CD14-positive monocyte (primary cell): ENCODE results near the gene PLA2G4D. TPM values are rescaled to one million over a fixed set of nuclear protein-coding genes. Genes with fewer than 3 reads are reported as not detected.

ENCODE experiments used
- DNase-seq, 3 donors: peaks; one replicate each; pipeline ENCODE4 v3.0.0-alpha.2; 2011 to 2022
- H2AFZ ChIP-seq: 2 replicates; pipeline ENCODE4 v1.6.0; 2012; ENCODE audit warnings: mild to moderate bottlenecking, low read depth, low read length, inconsistent platforms; ENCODE audit not compliant: insufficient read depth, poor library complexity, severe bottlenecking
- H3K27ac ChIP-seq, 2 donors: 1 replicate in 1 of 2; 2 replicates in 1 of 2; pipeline ENCODE4 v1.5.1; 2012 to 2013; ENCODE audit warnings: low read length in 2 of 2, control low read depth in 1 of 2, inconsistent platforms in 1 of 2, low read depth in 1 of 2, mild to moderate bottlenecking in 1 of 2
- H3K27me3 ChIP-seq, 2 donors: one replicate each; pipeline versions ENCODE4 v1.6.0 to v1.6.1; 2011 to 2013; ENCODE audit warnings: low read length in 2 of 2; ENCODE audit not compliant: control insufficient read depth in 2 of 2, insufficient read depth in 2 of 2
- H3K36me3 ChIP-seq, 2 donors: replicated peaks in 1 of 2; 1 replicate in 1 of 2; 2 replicates in 1 of 2; pipeline versions ENCODE4 v1.5.1 to v1.6.1; 2012 to 2013; ENCODE audit warnings: low read length in 2 of 2, control low read depth in 1 of 2, inconsistent platforms in 1 of 2, mild to moderate bottlenecking in 1 of 2; ENCODE audit not compliant: insufficient read depth in 2 of 2, control insufficient read depth in 1 of 2
- H3K4me1 ChIP-seq, 2 donors: 1 replicate in 1 of 2; 2 replicates in 1 of 2; pipeline versions ENCODE4 v1.5.1 to v1.6.1; 2012 to 2013; ENCODE audit warnings: low read length in 2 of 2, control low read depth in 1 of 2, inconsistent platforms in 1 of 2, mild to moderate bottlenecking in 1 of 2, moderate library complexity in 1 of 2; ENCODE audit not compliant: insufficient read depth in 2 of 2, control insufficient read depth in 1 of 2
- H3K4me2 ChIP-seq: replicated peaks from 2 replicates; pipeline ENCODE3; 2012; ENCODE audit warnings: low read length, moderate library complexity, mild to moderate bottlenecking; ENCODE audit not compliant: poor library complexity, severe bottlenecking; ENCODE audit errors: extremely low read depth
- H3K4me3 ChIP-seq, 3 experiments: fragments of 200-600 bp in 1 of 3; sonication (generic) in 1 of 3; replicated peaks in 1 of 3; 1 replicate in 2 of 3; 2 replicates in 1 of 3; pipeline ENCODE4 v1.5.1; 2011 to 2013; ENCODE audit warnings: low read length in 3 of 3, mild to moderate bottlenecking in 3 of 3, control low read depth in 2 of 3, low read depth in 2 of 3, inconsistent platforms in 1 of 3, moderate library complexity in 1 of 3
- H3K79me2 ChIP-seq: 2 replicates; pipeline ENCODE4 v1.6.0; 2012; ENCODE audit warnings: mild to moderate bottlenecking, control low read depth, inconsistent platforms, low read length, moderate library complexity; ENCODE audit not compliant: insufficient read depth
- H3K9ac ChIP-seq: 2 replicates; pipeline ENCODE4 v1.6.0; 2017; ENCODE audit warnings: low read length, mild to moderate bottlenecking; ENCODE audit not compliant: insufficient read depth, poor library complexity, severe bottlenecking
- H3K9me3 ChIP-seq, 2 donors: replicated peaks in 1 of 2; 1 replicate in 1 of 2; 2 replicates in 1 of 2; pipeline versions ENCODE4 v1.5.1 to v1.6.1; 2012 to 2013; ENCODE audit warnings: low read length in 2 of 2, control low read depth in 1 of 2; ENCODE audit not compliant: control insufficient read depth in 1 of 2, insufficient read depth in 1 of 2
- H4K20me1 ChIP-seq: 2 replicates; pipeline ENCODE4 v1.6.0; 2012; ENCODE audit warnings: mild to moderate bottlenecking, low read length, control low read depth, moderate library complexity; ENCODE audit not compliant: insufficient read depth
- H3K27ac Mint-ChIP-seq, 7 donors: one replicate each; pipeline ENCODE4 v1.8.0; 2020; ENCODE audit warnings: mild to moderate bottlenecking in 7 of 7, mixed read lengths in 7 of 7, moderate library complexity in 6 of 7, inconsistent platforms in 2 of 7
- H3K27me3 Mint-ChIP-seq, 3 donors: one replicate each; pipeline ENCODE4 v1.8.0; 2021 to 2022; ENCODE audit warnings: low read depth in 3 of 3, mild to moderate bottlenecking in 3 of 3, mixed read lengths in 3 of 3, moderate library complexity in 3 of 3, inconsistent platforms in 1 of 3
- H3K36me3 Mint-ChIP-seq, 2 donors: one replicate each; pipeline ENCODE4 v1.8.0; 2020; ENCODE audit warnings: mixed read lengths in 2 of 2, inconsistent platforms in 1 of 2, mild to moderate bottlenecking in 1 of 2
- H3K4me1 Mint-ChIP-seq: one replicate; pipeline ENCODE4 v1.8.0; 2020; ENCODE audit warnings: mild to moderate bottlenecking, mixed read lengths
- H3K4me3 Mint-ChIP-seq, 2 donors: one replicate each; pipeline ENCODE4 v1.8.0; 2020; ENCODE audit warnings: mild to moderate bottlenecking in 2 of 2, mixed read lengths in 2 of 2, moderate library complexity in 1 of 2
- H3K9me3 Mint-ChIP-seq, 7 donors: one replicate each; pipeline ENCODE4 v1.8.0; 2020 to 2022; ENCODE audit warnings: mixed read lengths in 7 of 7, mild to moderate bottlenecking in 6 of 7, moderate library complexity in 6 of 7, inconsistent platforms in 2 of 7
- CTCF ChIP-seq: fragments of 200-600 bp; IDR thresholded peaks from one replicate; pipeline ENCODE4 v1.8.0; 2022; ENCODE audit warnings: antibody characterized with exemption, mild to moderate bottlenecking
- WGBS: methylation state at CpG from one replicate; pipeline ENCODE4 v1.1.5; 2013; ENCODE audit warnings: missing lambda C conversion rate; ENCODE audit not compliant: insufficient coverage; 5-methylcytosine and 5-hydroxymethylcytosine counted together
- intact Hi-C, 2 donors: fragments of 100-400 bp; cut with micrococcal nuclease; formaldehyde crosslinking; loops; one replicate each; pipeline versions ENCODE4 v1.15.0 to v1.15.1; 2023
- polyA plus RNA-seq, 3 donors: library from polyadenylated mRNA; depleted of rRNA in 1 of 3; unstranded in 2 of 3; stranded (reverse) in 1 of 3; fragments of 300-500 nt in 2 of 3; fragments of >200 nt in 1 of 3; fragmentation: Illumina TruSeq in 2 of 3; gene quantifications; 1 replicate in 2 of 3; 2 replicates in 1 of 3; pipeline ENCODE4 v1.2.3, GENCODE V29; 2012 to 2021

PLA2G4D gene
- polyA plus RNA-seq, 3 donors: not detected

DNA sequence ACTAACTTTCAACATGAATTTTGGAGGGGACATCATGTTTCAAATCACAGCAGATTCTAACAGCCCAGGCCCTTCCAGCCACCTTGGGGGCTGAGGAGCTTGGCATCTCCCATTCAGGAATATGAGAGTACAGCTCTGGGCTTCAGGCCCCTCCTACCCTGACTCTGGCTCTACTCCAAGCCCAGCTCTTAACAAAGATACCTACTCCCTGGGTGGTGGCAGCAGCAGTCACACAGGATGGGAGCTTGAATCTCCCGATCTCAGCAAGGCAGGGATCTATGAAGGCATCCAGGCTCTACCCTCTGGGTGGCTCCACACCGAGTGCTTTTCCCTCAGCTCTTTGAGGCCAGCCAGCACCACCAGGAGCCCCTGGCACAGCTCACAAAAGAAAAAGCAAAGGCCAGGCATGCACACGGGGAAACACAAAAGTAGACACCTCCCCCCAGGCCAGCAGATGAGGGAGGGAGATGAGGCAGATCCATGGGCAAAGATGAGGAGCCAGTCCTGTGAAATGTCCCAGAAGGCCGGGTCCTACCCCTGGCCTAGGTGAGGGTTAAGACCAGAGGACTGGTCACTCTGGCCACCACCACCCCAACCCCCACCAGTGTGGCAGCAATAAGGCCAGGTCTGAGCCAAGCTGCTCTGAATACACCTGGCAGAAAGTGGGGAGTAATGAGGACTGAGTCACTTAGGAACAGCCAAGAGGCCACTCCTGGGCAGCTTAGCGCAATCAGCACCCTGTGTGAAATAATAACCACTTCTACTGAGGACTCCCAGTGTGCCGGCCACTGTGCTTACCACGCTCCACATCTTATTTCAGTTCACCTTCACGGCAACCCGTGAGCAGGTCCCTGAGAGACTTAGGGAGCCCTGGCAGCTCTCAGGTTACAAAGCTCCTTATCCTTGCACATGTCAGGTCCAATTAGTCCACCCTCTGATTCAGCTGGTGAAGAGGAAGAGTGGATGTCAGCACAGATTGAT is 37.8 kb upstream of the PLA2G4D start:
- Histone ChIP-seq H3K27me3 (no peaks in the 10 kb centered on the region), H3K27ac (no peak overlapping the region)
- intact Hi-C loops: loop anchor here in 1 of 2 donors (5.0 kb wide), 1 partner anchor 145 kb away; no protein-coding TSS in a partner anchor

More for the DNA sequence above, 37.8 kb upstream of the PLA2G4D start:
- Mint-ChIP-seq H3K36me3 (no peaks in the 10 kb centered on the region), H3K9me3 (no peaks in the 10 kb centered on the region), H3K4me3 (no peak overlapping the region), H3K27ac (no peak overlapping the region), H3K4me1 (peaks cover 3% of the 10 kb centered on the region), H3K27me3 (peaks cover 0 to 5% (median 1%) of the 10 kb centered on the region in 3 donors)
- no peaks in the 10 kb centered on the region for H4K20me1 ChIP-seq
- H3K4me1 ChIP-seq: peaks cover 0 to 4% of the 10 kb centered on the region in 2 donors
- no peaks in the 10 kb centered on the region for H3K79me2 ChIP-seq
- H2AFZ ChIP-seq: peak overlapping the region; percentile 41
- 93% methylated on average over 3 of the region's 9 CpGs for WGBS
- no peak overlapping the region for H3K9ac ChIP-seq
- no peak for TF ChIP-seq CTCF
- H3K4me3 ChIP-seq: no peak overlapping the region
- H3K36me3 ChIP-seq: no peaks in the 10 kb centered on the region
- no peaks in the 10 kb centered on the region for H3K9me3 ChIP-seq
- peak in 1 of 3 donors; percentile 1 for DNase-seq
- H3K4me2 ChIP-seq: no peak overlapping the region
